Smooth muscle cell (in vitro differentiated cells): ENCODE measurements around the gene NAA80. TPM values are rescaled to one million over a fixed set of nuclear protein-coding genes. Genes with fewer than 3 reads are reported as not detected.
A peak's percentile ranks its signal among the peaks of the same experiment; 100 is the strongest.

ENCODE experiments used
- DNase-seq: peaks from one replicate; lab custom pipeline; 2025; ENCODE audit not compliant: unreplicated experiment; lab: John Stamatoyannopoulos, UW
- H2AFZ ChIP-seq: fragments of 200-600 bp; sonication (generic); 2 replicates; pipeline ENCODE4 v1.6.0; 2016; ENCODE audit warnings: antibody characterized with exemption, low read depth, mild to moderate bottlenecking
- H3F3A ChIP-seq: fragments of 200-600 bp; sonication (generic); 2 replicates; pipeline ENCODE4 v1.6.0; 2017; ENCODE audit warnings: antibody characterized with exemption, low read depth
- H3K27ac ChIP-seq: fragments of 200-600 bp; sonication (generic); 2 replicates; pipeline ENCODE4 v1.5.1; 2016; ENCODE audit warnings: low read depth, mild to moderate bottlenecking
- H3K27me3 ChIP-seq: fragments of 200-600 bp; sonication (generic); 2 replicates; pipeline ENCODE4 v1.6.1; 2016; ENCODE audit warnings: low read depth, mild to moderate bottlenecking
- H3K36me3 ChIP-seq: fragments of 200-600 bp; sonication (generic); 2 replicates; pipeline ENCODE4 v1.5.1; 2016; ENCODE audit warnings: low read depth
- H3K4me1 ChIP-seq: fragments of 200-600 bp; sonication (generic); 2 replicates; pipeline ENCODE4 v1.5.1; 2016; ENCODE audit warnings: low read depth
- H3K4me2 ChIP-seq: fragments of 200-600 bp; sonication (generic); 2 replicates; pipeline ENCODE4 v1.6.0; 2016; ENCODE audit warnings: mild to moderate bottlenecking
- H3K4me3 ChIP-seq: fragments of 200-600 bp; sonication (generic); 2 replicates; pipeline ENCODE4 v1.5.1; 2016; ENCODE audit warnings: mild to moderate bottlenecking
- H3K79me2 ChIP-seq: fragments of 200-600 bp; sonication (generic); 2 replicates; pipeline ENCODE4 v1.6.0; 2016; ENCODE audit warnings: low read depth, mild to moderate bottlenecking
- H3K9ac ChIP-seq: fragments of 200-600 bp; sonication (generic); 2 replicates; pipeline ENCODE4 v1.6.0; 2016; ENCODE audit warnings: low read depth
- H3K9me3 ChIP-seq: fragments of 200-600 bp; sonication (generic); replicated peaks from 2 replicates; pipeline ENCODE4 v1.5.1; 2016; ENCODE audit warnings: low read depth
- H4K20me1 ChIP-seq: fragments of 200-600 bp; sonication (generic); 2 replicates; pipeline ENCODE4 v1.6.0; 2016; ENCODE audit warnings: low read depth
- WGBS: methylation state at CpG from one replicate; pipeline ENCODE4 v1.1.7; 2016; ENCODE audit warnings: low lambda C conversion rate; 5-methylcytosine and 5-hydroxymethylcytosine counted together
- polyA plus RNA-seq: library from polyadenylated mRNA; unstranded; fragments of >200 nt; fragmentation: Nextera tagmentation; extraction: Ambion mirVana; gene quantifications from 2 replicates; pipeline ENCODE4 v1.2.1, GENCODE V29; 2016
- total RNA-seq: library from RNA; depleted of rRNA; stranded (reverse); fragments of >200 nt; gene quantifications from 2 replicates; pipeline ENCODE4 v1.2.3, GENCODE V29; 2014
- TF ChIP-seq, protein P1 (sequence below): fragments of 200-600 bp; sonication (generic); IDR thresholded peaks from 2 replicates; pipeline ENCODE4 v1.5.1; 2017; ENCODE audit warnings: borderline replicate concordance, mild to moderate bottlenecking, antibody characterized with exemption; ENCODE audit not compliant: insufficient read depth, poor library complexity, severe bottlenecking

NAA80 gene
- total and polyA plus RNA-seq, 2 experiments from 2014 or later: 13.0 to 21.9 TPM

DNA sequence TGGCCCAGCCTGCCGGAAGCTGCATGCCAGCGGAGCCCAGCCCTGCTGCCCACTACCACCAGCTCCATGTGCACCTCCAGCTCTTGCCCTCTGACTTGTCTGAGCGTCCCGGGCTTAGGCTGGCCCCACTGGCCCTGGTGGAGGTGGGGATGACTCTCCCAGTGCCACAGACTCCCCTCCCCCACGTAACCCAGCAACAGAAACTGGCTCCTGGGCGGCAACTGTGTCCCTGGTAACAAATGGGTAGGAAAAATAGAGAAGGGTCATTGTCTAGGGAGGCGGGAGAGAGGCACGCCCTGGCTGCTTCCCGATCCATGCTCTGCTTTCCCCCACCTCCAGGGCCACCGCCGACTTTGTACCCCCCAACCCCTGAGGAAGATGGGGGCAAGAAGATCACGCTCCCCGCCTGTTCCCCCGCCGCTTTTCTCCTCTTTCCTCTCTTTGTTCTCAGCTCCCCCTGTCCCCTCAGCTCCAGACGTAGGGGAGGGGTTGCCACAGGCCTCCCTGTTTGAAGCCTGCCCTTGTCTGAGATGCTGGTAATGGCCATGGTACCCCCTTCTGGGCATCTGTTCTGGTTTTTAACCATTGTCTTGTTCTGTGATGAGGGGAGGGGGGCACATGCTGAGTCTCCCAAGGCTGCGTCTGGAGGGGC is 41.0 kb downstream of the NAA80 start:
- no peak overlapping the region for H3K4me2 ChIP-seq
- no peaks in the 10 kb centered on the region for H3K9me3 ChIP-seq
- no peaks in the 10 kb centered on the region for H3K27me3 ChIP-seq
- H3K79me2 ChIP-seq: peaks cover 9% of the 10 kb centered on the region
- H4K20me1 ChIP-seq: peaks cover 32% of the 10 kb centered on the region
- H3K27ac ChIP-seq: peak overlapping the region; percentile 98
- H3K9ac ChIP-seq: no peak overlapping the region
- no peak overlapping the region for H2AFZ ChIP-seq
- 92% methylated on average over 11 of the region's 17 CpGs for WGBS
- TF ChIP-seq, protein P1, sequence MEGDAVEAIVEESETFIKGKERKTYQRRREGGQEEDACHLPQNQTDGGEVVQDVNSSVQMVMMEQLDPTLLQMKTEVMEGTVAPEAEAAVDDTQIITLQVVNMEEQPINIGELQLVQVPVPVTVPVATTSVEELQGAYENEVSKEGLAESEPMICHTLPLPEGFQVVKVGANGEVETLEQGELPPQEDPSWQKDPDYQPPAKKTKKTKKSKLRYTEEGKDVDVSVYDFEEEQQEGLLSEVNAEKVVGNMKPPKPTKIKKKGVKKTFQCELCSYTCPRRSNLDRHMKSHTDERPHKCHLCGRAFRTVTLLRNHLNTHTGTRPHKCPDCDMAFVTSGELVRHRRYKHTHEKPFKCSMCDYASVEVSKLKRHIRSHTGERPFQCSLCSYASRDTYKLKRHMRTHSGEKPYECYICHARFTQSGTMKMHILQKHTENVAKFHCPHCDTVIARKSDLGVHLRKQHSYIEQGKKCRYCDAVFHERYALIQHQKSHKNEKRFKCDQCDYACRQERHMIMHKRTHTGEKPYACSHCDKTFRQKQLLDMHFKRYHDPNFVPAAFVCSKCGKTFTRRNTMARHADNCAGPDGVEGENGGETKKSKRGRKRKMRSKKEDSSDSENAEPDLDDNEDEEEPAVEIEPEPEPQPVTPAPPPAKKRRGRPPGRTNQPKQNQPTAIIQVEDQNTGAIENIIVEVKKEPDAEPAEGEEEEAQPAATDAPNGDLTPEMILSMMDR: no peak
- no peaks in the 10 kb centered on the region for H3K36me3 ChIP-seq
- DNase-seq: no peak
- peaks cover 14% of the 10 kb centered on the region for H3K4me1 ChIP-seq
- H3K4me3 ChIP-seq: no peak overlapping the region
- H3F3A ChIP-seq: peaks cover 21% of the 10 kb centered on the region

DNA sequence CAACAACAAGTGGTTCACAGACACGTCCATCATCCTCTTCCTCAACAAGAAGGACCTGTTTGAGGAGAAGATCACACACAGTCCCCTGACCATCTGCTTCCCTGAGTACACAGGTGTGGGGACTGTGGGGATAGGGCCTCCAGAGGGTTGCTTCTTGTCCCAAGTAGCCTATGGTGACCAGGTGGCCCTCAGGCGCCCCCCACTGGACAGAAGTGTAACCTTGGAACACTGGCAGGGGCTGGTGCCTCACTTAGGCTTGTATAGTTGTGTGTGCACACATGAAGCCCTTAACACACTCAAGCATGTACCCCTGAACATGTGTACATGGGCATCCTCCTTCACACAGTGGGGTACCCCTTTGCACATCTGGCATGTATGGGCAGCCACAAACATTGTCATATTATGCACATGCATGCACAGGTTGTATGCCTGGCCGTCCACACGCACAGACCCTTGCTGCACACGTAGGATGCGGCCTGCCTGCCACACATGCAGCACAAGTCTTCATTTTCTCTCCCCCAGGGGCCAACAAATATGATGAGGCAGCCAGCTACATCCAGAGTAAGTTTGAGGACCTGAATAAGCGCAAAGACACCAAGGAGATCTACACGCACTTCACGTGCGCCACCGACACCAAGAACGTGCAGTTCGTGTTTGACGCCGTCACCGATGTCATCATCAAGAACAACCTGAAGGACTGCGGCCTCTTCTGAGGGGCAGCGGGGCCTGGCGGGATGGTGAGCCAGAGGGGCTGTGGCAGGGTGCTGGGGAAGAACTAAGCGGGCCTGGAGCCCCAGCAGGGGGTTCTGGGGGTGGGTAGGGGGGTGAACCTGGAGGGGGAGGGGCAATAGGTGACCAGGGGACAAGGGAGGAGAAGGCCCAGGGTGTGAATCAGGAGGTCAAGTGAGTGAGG is 42.0 kb downstream of the NAA80 start:
- H3K27me3 ChIP-seq: no peaks in the 10 kb centered on the region
- no peaks in the 10 kb centered on the region for H3K9me3 ChIP-seq
- H3K79me2 ChIP-seq: peaks cover 18% of the 10 kb centered on the region
- H3F3A ChIP-seq: peaks cover 16% of the 10 kb centered on the region
- TF ChIP-seq, protein P1: peak; percentile 36
- H3K36me3 ChIP-seq: no peaks in the 10 kb centered on the region
- peaks cover 41% of the 10 kb centered on the region for H4K20me1 ChIP-seq
- no peak overlapping the region for H2AFZ ChIP-seq
- H3K9ac ChIP-seq: no peak overlapping the region
- H3K4me2 ChIP-seq: no peak overlapping the region
- peaks cover 14% of the 10 kb centered on the region for H3K4me1 ChIP-seq
- H3K4me3 ChIP-seq: no peak overlapping the region
- 90% methylated on average over 20 of the region's 20 CpGs for WGBS
- H3K27ac ChIP-seq: no peak overlapping the region
- no peak for DNase-seq

DNA sequence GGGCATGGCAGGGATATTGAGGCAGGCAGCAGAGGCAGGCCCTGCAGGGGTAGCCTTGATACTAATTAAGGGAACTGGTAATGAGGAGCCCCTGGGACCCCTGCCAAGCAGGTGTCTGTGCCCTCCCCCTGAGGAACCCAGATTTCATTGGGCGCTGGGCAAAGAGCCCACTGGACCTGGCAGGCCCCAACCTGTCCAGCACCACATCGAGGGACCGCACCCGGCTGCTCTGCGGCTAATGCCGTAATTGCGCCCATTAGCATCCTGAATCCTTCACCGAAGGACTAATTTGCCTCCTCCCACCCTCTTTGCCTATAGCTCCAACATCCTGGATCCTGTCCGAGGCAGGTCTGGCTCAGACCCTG is 44.0 kb downstream of the NAA80 start:
- no peak overlapping the region for H3K4me3 ChIP-seq
- no peaks in the 10 kb centered on the region for H3K27me3 ChIP-seq
- H2AFZ ChIP-seq: no peak overlapping the region
- peak overlapping the region; percentile 15 for H3K27ac ChIP-seq
- H3K9me3 ChIP-seq: no peaks in the 10 kb centered on the region
- H3K4me2 ChIP-seq: no peak overlapping the region
- H3K9ac ChIP-seq: no peak overlapping the region
- H4K20me1 ChIP-seq: peaks cover 61% of the 10 kb centered on the region
- no peak for DNase-seq
- H3K79me2 ChIP-seq: peaks cover 38% of the 10 kb centered on the region
- peaks cover 16% of the 10 kb centered on the region for H3F3A ChIP-seq
- peaks cover under 1% of the 10 kb centered on the region for H3K4me1 ChIP-seq
- H3K36me3 ChIP-seq: no peaks in the 10 kb centered on the region
- 95% methylated on average over 9 of the region's 9 CpGs for WGBS
- TF ChIP-seq, protein P1: no peak
